ENCODE results near the gene STK32B.

DNA sequence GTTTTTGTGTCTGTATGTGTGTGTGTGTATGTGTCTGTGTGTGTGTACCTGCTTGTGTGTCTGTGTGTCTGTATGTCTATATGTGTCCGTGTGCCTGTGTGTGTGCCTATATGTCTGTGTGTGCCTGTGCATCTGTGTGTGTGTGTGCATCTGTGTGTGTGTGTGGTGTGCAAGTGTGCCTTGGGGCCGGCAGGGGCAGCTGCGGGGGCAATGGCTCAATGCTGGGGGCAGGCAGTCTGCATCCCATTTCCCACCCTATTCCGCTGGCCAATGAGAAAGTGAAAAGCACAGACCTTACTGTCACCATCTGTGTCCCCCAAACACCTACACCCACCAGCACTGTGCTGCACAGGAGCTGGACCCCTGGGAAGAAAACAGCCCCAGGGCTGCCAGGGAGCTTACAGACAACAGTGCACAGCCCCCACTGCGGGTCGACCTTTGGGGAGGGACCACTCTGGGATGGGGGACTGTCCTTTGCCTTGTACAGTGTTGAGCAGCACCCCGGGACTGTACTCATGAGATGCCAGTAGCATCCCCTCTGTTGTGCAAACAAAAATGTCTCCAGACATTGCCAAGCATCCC, 411.1 kb downstream of the STK32B start:
- TF ChIP-seq, protein P1, sequence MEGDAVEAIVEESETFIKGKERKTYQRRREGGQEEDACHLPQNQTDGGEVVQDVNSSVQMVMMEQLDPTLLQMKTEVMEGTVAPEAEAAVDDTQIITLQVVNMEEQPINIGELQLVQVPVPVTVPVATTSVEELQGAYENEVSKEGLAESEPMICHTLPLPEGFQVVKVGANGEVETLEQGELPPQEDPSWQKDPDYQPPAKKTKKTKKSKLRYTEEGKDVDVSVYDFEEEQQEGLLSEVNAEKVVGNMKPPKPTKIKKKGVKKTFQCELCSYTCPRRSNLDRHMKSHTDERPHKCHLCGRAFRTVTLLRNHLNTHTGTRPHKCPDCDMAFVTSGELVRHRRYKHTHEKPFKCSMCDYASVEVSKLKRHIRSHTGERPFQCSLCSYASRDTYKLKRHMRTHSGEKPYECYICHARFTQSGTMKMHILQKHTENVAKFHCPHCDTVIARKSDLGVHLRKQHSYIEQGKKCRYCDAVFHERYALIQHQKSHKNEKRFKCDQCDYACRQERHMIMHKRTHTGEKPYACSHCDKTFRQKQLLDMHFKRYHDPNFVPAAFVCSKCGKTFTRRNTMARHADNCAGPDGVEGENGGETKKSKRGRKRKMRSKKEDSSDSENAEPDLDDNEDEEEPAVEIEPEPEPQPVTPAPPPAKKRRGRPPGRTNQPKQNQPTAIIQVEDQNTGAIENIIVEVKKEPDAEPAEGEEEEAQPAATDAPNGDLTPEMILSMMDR (IDR thresholded peaks at IDR 0.05), result no peak
- TF ChIP-seq EZH2 (IDR thresholded peaks at IDR 0.05; ENCODE audit: borderline replicate concordance, insufficient read depth, low read depth, low read length, poor library complexity, severe bottlenecking), result no peak
